GM18861 (cell line): Measurements from ENCODE around the gene PTPRC.

Experiments
- ATAC-seq: cut with Tn5 transposase; IDR thresholded peaks from one replicate; pipeline ENCODE4 v1.9.1; 2021; ENCODE audit not compliant: unreplicated experiment

PTPRC gene

GRCh38 chr1:198805498-198806151 lies 166.8 kb downstream of the PTPRC start:
- no peak for ATAC-seq

GRCh38 chr1:198806861-198807260 lies 168.0 kb downstream of the PTPRC start:
- no peak for ATAC-seq
